ENCODE data around the gene SEMA3G.

SEMA3G gene

DNA sequence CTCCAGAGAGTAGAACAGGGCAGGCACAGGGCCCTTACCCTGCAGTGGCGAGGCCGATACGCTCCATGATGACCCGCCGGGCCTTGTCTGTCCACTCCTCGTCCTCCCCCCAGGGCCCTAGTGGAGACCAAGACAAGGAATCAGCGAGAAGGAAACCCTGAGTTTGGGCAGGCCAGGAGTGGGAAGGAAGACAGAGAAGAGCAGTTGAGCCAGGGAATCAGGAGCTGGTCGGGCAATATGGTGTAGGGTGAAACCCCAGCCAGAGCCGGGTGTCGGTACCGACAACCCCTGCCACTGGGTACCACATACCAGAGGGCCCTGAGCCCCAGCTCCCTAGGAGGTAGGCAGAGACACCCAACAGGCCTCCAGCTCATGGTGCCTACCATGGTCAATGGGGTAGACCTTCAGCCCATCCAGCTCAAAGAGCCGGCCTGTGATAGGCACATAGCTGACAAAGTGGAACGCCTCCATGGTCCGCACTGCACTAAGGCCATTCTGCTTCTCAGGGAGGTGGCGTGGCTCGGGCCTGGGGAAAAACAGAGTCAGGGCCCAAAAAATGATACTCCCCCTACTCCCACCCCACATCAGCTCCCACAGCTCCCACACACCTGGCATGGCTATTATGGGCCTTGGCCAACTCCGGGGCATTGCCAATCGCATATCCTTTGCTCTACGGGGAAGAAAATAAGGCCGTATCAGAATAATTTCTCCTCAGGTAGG lies 38.0 kb downstream of the SEMA3G start:
- no peak for DNase-seq (ENCODE audit: extremely low read depth, insufficient read length)
- Histone ChIP-seq H3K36me3 (ENCODE audit: control insufficient read depth, insufficient read depth, low read length) (peaks cover 41% of the 10 kb centered on the region), H3K4me3 (replicated peaks; ENCODE audit: low read depth, low read length) (no peak overlapping the region), H3K27me3 (replicated peaks; ENCODE audit: control insufficient read depth, insufficient read depth, low read length) (no peaks in the 10 kb centered on the region)
- no peak for TF ChIP-seq CTCF (IDR thresholded peaks at IDR 0.05; ENCODE audit: insufficient read depth, low read length, poor library complexity, severe bottlenecking)

- Histone ChIP-seq H3K27me3 (replicated peaks; ENCODE audit: control insufficient read depth, insufficient read depth, low read length) (no peaks in the 10 kb centered on the region), H3K36me3 (ENCODE audit: control insufficient read depth, insufficient read depth, low read length) (peaks cover 46% of the 10 kb centered on the region), H3K4me3 (replicated peaks; ENCODE audit: low read depth, low read length) (no peak overlapping the region)
- no peak for TF ChIP-seq CTCF (IDR thresholded peaks at IDR 0.05; ENCODE audit: insufficient read depth, low read length, poor library complexity, severe bottlenecking)
- no peak for DNase-seq (ENCODE audit: extremely low read depth, insufficient read length)
These were observed 38.7 kb downstream of the SEMA3G start for GRCh38 chr3:52406231-52406661.

DNA sequence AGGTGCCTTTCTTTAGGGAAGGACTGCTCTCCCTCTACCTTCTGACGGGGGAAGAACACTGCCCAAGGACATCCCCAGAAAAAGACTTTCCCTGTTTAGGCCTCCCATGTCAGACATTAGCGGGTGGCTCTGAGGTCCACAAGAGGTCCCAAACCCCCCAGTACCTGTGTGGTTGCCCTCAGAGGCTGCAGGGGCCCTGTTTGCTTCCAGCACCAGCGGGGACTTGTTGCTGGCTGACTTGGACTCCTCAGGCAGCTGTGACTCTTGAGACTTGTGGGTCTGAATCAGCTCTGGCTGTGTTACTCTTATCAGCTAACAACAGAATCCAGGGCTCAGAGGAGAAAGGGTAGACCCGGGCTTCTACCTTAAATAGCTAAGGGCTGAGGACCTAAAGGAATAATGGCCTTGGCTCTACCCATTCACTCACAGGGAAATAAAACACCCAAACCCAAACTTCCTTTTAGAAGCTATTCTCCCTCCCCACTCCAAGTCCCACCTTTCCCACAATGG lies 39.2 kb downstream of the SEMA3G start:
- Histone ChIP-seq H3K27me3 (replicated peaks; ENCODE audit: control insufficient read depth, insufficient read depth, low read length) (no peaks in the 10 kb centered on the region), H3K36me3 (ENCODE audit: control insufficient read depth, insufficient read depth, low read length) (peaks cover 49% of the 10 kb centered on the region), H3K4me3 (replicated peaks; ENCODE audit: low read depth, low read length) (no peak overlapping the region)
- no peak for DNase-seq (ENCODE audit: extremely low read depth, insufficient read length)
- no peak for TF ChIP-seq CTCF (IDR thresholded peaks at IDR 0.05; ENCODE audit: insufficient read depth, low read length, poor library complexity, severe bottlenecking)

GRCh38 chr3:52405066-52405465 lies 39.8 kb downstream of the SEMA3G start:
- no peaks in the 10 kb centered on the region for H3K27me3 ChIP-seq (replicated peaks; ENCODE audit: control insufficient read depth, insufficient read depth, low read length)
- DNase-seq (ENCODE audit: extremely low read depth, insufficient read length) = no peak
- H3K36me3 ChIP-seq (ENCODE audit: control insufficient read depth, insufficient read depth, low read length) = peaks cover 50% of the 10 kb centered on the region
- no peak for TF ChIP-seq CTCF (IDR thresholded peaks at IDR 0.05; ENCODE audit: insufficient read depth, low read length, poor library complexity, severe bottlenecking)
- H3K4me3 ChIP-seq (replicated peaks; ENCODE audit: low read depth, low read length) = no peak overlapping the region

DNA sequence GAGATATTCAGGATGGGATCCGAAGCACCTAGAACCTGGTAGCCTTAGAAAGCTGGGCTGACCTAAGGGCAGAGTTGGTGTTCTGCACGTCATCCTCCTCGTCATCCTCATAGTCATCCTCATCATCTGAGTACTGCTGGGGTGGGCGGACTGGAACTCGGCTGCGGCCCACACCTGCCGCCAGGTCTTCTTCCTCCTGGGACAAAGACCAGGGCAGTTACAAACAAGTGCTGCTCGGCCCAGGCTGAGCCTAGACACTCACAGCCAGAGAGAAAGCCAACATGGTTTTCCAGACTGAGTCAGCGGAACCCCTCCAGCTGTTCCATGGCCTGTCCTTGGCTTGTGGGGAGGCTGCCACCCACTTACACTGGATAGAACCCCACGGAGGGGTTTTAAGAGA lies 40.5 kb downstream of the SEMA3G start:
- TF ChIP-seq CTCF (IDR thresholded peaks at IDR 0.05; ENCODE audit: insufficient read depth, low read length, poor library complexity, severe bottlenecking) = no peak
- H3K27me3 ChIP-seq (replicated peaks; ENCODE audit: control insufficient read depth, insufficient read depth, low read length) = no peaks in the 10 kb centered on the region
- no peak overlapping the region for H3K4me3 ChIP-seq (replicated peaks; ENCODE audit: low read depth, low read length)
- peaks cover 50% of the 10 kb centered on the region for H3K36me3 ChIP-seq (ENCODE audit: control insufficient read depth, insufficient read depth, low read length)
- no peak for DNase-seq (ENCODE audit: extremely low read depth, insufficient read length)

Measured in GM06990 (cell line).